Measurements from ENCODE around the gene NAV3.

Gene NAV3

GRCh38 chr12:77841521-77841920 lies 10.8 kb downstream of the NAV3 start:
- DNase-seq (ENCODE audit: low read depth in 2 of 2), result no peak

GRCh38 chr12:77842430-77842829 lies 11.7 kb downstream of the NAV3 start:
- DNase-seq (ENCODE audit: low read depth in 2 of 2), result no peak

GRCh38 chr12:77845831-77846230 lies 15.1 kb downstream of the NAV3 start:
- DNase-seq (ENCODE audit: low read depth in 2 of 2), result no peak

- no peak for DNase-seq (ENCODE audit: low read depth in 2 of 2)
These were observed 16.4 kb downstream of the NAV3 start for GRCh38 chr12:77847060-77847541.

- DNase-seq (ENCODE audit: low read depth in 2 of 2), result no peak
These were observed 17.2 kb downstream of the NAV3 start for GRCh38 chr12:77847680-77848431.

GRCh38 chr12:77850129-77850528 lies 19.4 kb downstream of the NAV3 start:
- no peak for DNase-seq (ENCODE audit: low read depth in 2 of 2)

GRCh38 chr12:77850698-77851097 lies 20.0 kb downstream of the NAV3 start:
- no peak for DNase-seq (ENCODE audit: low read depth in 2 of 2)

- DNase-seq (ENCODE audit: low read depth in 2 of 2), result no peak
These were observed 24.9 kb downstream of the NAV3 start for GRCh38 chr12:77855548-77855947.

- DNase-seq (ENCODE audit: low read depth in 2 of 2), result no peak
These were observed 30.6 kb downstream of the NAV3 start for GRCh38 chr12:77861317-77861716.

- DNase-seq (ENCODE audit: low read depth in 2 of 2), result no peak
These were observed 34.5 kb downstream of the NAV3 start for GRCh38 chr12:77865178-77865577.

- DNase-seq (ENCODE audit: low read depth in 2 of 2), result no peak
These were observed 48.2 kb downstream of the NAV3 start for GRCh38 chr12:77878901-77879300.

- no peak for DNase-seq (ENCODE audit: low read depth in 2 of 2)
These were observed 52.0 kb downstream of the NAV3 start for GRCh38 chr12:77882709-77883108.

GRCh38 chr12:77888611-77889010 lies 57.9 kb downstream of the NAV3 start:
- DNase-seq (ENCODE audit: low read depth in 2 of 2), result no peak

GRCh38 chr12:77891518-77892147 lies 60.9 kb downstream of the NAV3 start:
- DNase-seq (ENCODE audit: low read depth in 2 of 2), result no peak

GRCh38 chr12:77893918-77894317 lies 63.2 kb downstream of the NAV3 start:
- no peak for DNase-seq (ENCODE audit: low read depth in 2 of 2)

- DNase-seq (ENCODE audit: low read depth in 2 of 2), result no peak
These were observed 63.9 kb downstream of the NAV3 start for GRCh38 chr12:77894556-77894955.

- DNase-seq (ENCODE audit: low read depth in 2 of 2), result no peak
These were observed 65.0 kb downstream of the NAV3 start for GRCh38 chr12:77895699-77896098.

GRCh38 chr12:77907936-77908335 lies 77.2 kb downstream of the NAV3 start:
- DNase-seq (ENCODE audit: low read depth in 2 of 2), result no peak

GRCh38 chr12:77914081-77914488 lies 83.4 kb downstream of the NAV3 start:
- no peak for DNase-seq (ENCODE audit: low read depth in 2 of 2)

- DNase-seq (ENCODE audit: low read depth in 2 of 2), result no peak
These were observed 84.4 kb downstream of the NAV3 start for GRCh38 chr12:77915071-77915600.

GRCh38 chr12:77916276-77916675 lies 85.6 kb downstream of the NAV3 start:
- no peak for DNase-seq (ENCODE audit: low read depth in 2 of 2)

- no peak for DNase-seq (ENCODE audit: low read depth in 2 of 2)
These were observed 87.4 kb downstream of the NAV3 start for GRCh38 chr12:77918046-77918445.

- DNase-seq (ENCODE audit: low read depth in 2 of 2), result no peak
These were observed 88.8 kb downstream of the NAV3 start for GRCh38 chr12:77919450-77919849.
